ENCODE data around the gene PTPRG.
A peak's percentile ranks its signal among the peaks of the same experiment; 100 is the strongest.

PTPRG gene

GRCh38 chr3:62049033-62049432, 487.7 kb downstream of the PTPRG start:
- no peak for DNase-seq (ENCODE audit: extremely low read depth, low read depth)

DNA sequence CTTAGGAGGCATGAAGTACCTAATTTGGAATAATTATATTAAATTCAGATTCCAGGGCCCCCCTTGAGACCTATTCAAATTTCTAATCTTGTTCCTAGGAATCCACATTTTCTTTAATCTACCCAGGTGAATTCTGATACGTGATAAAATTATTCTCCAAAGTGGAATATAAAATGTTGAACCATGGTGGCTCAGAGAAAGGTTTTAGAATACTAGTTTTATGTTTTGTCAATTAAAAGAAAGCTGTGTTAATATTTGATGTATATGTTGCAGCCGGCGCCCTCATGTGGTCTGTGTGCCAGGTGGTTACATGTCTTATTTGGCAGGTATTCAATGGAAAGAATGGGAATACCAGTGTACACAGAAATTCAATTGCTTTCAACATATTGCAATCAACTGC, 490.1 kb downstream of the PTPRG start:
- TF ChIP-seq, protein P1, sequence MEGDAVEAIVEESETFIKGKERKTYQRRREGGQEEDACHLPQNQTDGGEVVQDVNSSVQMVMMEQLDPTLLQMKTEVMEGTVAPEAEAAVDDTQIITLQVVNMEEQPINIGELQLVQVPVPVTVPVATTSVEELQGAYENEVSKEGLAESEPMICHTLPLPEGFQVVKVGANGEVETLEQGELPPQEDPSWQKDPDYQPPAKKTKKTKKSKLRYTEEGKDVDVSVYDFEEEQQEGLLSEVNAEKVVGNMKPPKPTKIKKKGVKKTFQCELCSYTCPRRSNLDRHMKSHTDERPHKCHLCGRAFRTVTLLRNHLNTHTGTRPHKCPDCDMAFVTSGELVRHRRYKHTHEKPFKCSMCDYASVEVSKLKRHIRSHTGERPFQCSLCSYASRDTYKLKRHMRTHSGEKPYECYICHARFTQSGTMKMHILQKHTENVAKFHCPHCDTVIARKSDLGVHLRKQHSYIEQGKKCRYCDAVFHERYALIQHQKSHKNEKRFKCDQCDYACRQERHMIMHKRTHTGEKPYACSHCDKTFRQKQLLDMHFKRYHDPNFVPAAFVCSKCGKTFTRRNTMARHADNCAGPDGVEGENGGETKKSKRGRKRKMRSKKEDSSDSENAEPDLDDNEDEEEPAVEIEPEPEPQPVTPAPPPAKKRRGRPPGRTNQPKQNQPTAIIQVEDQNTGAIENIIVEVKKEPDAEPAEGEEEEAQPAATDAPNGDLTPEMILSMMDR (IDR thresholded peaks at IDR 0.05; ENCODE audit: low read depth, low read length): peak; percentile 22
- no peak for DNase-seq (ENCODE audit: extremely low read depth, low read depth)

More at GRCh38 chr3:62049033-62049432, 487.7 kb downstream of the PTPRG start:
- TF ChIP-seq, protein P1 (IDR thresholded peaks at IDR 0.05; ENCODE audit: low read depth, low read length): no peak

DNA sequence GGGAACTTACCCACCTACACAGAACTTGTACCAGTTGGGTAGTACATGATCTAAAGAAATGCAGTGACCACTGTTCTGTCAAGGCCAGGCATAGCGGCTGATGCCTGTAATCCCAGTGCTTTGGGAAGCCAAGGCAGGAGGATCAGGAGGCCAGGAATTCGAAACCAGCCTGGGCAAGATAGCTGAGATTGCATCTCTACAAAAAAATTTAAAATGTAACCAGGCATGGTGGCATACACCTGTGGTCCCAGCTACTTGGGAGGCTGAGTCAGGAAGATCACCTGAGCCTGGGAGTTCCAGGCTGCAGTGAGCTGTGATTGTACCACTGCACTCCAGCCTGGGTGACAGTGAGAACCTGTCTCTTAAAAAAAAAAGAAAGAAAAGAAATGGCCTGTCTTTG, 491.0 kb downstream of the PTPRG start:
- DNase-seq (ENCODE audit: extremely low read depth, low read depth): no peak
- TF ChIP-seq, protein P1 (IDR thresholded peaks at IDR 0.05; ENCODE audit: low read depth, low read length): no peak

- no peak for DNase-seq (ENCODE audit: extremely low read depth, low read depth)
- TF ChIP-seq, protein P1 (IDR thresholded peaks at IDR 0.05; ENCODE audit: low read depth, low read length): no peak
Measured at GRCh38 chr3:62056658-62057057, 495.3 kb downstream of the PTPRG start.

GRCh38 chr3:62057339-62058047, 496.1 kb downstream of the PTPRG start:
- TF ChIP-seq, protein P1 (IDR thresholded peaks at IDR 0.05; ENCODE audit: low read depth, low read length): no peak
- DNase-seq (ENCODE audit: extremely low read depth, low read depth): no peak

- DNase-seq (ENCODE audit: extremely low read depth, low read depth): peak; percentile 65
Measured at GRCh38 chr3:62065985-62066693, 504.8 kb downstream of the PTPRG start.

GRCh38 chr3:62068337-62068736, 507.0 kb downstream of the PTPRG start:
- no peak for DNase-seq (ENCODE audit: extremely low read depth, low read depth)
- TF ChIP-seq, protein P1 (IDR thresholded peaks at IDR 0.05; ENCODE audit: low read depth, low read length): no peak

More at GRCh38 chr3:62065985-62066693, 504.8 kb downstream of the PTPRG start:
- TF ChIP-seq, protein P1 (IDR thresholded peaks at IDR 0.05; ENCODE audit: low read depth, low read length): no peak
